Measurements from ENCODE around the gene NSMF.
A peak's percentile ranks its signal among the peaks of the same experiment; 100 is the strongest.

Gene NSMF

GRCh38 chr9:137447722-137448601, 11.2 kb downstream of the NSMF start:
- no peak for DNase-seq (ENCODE audit: low spot score)

DNA sequence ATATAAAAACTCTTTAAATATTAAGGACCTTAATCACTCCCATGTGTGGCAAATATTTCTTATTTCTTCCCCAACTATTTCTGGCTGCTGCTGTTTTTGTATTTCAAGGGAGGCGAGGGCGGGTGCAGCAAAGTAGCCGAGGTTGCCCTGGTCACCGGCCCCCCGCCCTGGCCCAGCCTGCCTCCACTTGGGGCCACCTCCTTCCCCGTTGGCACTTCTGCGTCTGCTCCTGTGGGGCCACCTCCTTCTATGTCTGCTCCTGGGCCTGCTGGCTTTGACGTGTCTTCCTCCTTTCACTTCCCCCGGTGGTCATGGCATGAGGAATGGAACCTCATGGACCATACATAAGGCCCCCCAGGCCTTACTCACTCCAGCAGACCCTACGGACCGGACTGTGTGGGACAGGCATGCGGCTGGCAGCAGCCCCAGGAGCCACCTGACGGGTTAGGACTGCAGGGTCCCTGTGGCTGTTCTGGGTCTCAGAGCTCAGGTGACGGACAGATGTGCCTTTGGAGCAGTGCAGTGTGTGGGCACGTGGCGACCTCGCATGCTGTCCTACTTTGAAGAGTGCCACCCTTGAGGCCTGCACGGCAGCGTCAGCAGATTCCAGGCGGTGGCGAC, 12.2 kb downstream of the NSMF start:
- no peak for DNase-seq (ENCODE audit: low spot score)

GRCh38 chr9:137445930-137446431, 13.2 kb downstream of the NSMF start:
- no peak for DNase-seq (ENCODE audit: low spot score)

- DNase-seq (ENCODE audit: low spot score) = peak; percentile 81
Measured at GRCh38 chr9:137445275-137445807, 13.8 kb downstream of the NSMF start.

DNA sequence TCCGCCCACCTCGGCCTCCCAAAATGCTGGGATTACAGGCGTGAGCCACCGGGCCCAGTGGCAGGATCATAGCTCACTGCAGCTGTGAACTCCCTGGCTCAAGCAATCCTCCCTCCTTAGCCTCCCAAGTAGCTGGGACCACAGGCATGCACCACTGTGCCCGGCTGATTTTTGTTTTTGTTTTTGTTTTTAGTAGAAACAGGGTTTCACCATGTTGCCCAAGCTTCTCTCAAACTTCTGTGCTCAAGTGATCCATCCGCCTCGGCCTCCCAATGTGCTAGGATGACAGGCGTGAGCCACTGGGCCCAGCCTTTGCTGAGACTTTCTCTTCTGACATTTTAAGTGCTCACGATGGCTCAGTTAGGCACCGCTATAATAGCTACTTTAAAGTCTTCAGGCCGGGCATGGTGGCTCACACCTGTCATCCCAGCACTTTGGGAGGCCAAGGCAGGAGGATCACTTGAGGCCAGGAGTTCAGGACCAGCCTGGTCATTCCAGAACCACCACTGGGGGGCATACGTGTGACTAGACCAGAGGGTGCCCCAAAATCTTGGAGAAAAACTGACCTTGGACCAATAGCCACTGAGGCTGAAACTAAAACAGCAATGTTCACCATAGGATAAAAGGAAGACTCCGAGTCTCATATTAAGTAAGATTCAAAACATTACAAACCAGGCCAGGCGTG, 14.9 kb downstream of the NSMF start:
- DNase-seq (ENCODE audit: low spot score) = no peak

- DNase-seq (ENCODE audit: low spot score) = no peak
Measured at GRCh38 chr9:137441935-137442321, 17.2 kb downstream of the NSMF start.

DNA sequence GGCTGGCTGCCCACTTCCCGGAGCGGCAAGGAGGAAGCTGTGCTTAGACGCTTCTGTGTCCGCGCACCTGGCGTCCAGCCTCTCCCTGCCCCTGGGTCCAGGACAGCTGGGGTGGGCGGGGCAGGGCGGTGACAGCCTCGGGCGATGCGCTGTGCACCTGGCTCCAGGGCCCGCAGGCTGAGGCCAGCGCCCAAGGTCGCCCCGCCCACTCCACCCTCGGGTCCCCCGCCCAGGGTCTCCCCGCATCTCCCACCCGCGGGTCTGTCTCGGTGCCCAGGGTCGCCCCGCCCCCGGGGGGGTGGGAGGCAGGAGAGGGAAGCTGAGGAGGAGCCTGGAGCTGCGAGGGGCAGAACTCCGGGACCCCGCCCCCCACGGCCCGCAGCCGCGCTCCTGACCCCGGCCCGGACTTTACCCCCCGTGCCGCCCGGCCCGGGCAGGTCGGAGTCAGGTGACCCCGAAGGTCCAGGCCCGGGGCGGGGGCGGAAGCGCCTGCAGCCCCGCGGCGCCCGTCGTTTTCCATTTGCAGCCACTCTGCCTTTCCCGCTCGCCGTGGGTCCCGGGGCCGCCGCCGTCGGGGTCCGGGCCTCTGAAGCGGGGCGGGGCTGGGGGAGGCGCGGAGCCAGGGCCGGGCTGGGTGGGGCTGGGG, 17.7 kb downstream of the NSMF start, which contains the start of gene ENTPD8:
TSS of gene ENTPD8 (minus strand) at position 69 of the 646 bp plus-strand sequence. CDS start 3,072 bp downstream, outside the sequence.
- DNase-seq (ENCODE audit: low spot score) = no peak

- no peak for DNase-seq (ENCODE audit: low spot score)
Measured at GRCh38 chr9:137439158-137439714, 19.9 kb downstream of the NSMF start.

DNA sequence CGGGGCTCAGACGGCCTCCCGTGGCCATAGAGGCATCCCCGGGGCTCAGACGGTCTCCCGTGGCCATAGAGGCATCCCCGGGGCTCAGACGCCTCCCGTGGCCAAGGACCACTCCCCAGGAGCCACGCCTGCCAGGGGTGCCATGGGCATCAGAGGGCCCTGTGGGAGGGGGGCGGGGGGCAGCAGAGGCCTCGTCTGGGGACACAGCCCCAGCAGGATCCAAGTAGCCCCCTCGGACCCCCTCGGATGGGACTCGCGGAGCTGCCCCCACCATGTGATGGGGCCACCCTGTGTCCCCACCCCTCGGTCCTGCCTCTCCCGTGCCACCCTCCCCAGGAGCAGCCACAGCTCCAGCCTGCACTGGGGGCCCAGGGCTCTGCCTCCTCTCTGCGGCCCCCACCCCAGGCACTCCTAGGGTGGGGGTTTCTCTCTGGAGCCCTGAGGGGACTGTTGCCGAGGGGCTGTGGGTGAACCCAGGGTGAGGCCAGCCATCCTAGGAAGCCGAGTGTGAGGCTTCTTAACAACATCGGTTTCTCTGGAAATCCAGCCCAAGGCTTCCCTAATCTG, 20.5 kb downstream of the NSMF start:
- no peak for DNase-seq (ENCODE audit: low spot score)

- no peak for DNase-seq (ENCODE audit: low spot score)
Measured at GRCh38 chr9:137437691-137438590, 21.2 kb downstream of the NSMF start.

GRCh38 chr9:137436761-137437600, 22.2 kb downstream of the NSMF start:
- DNase-seq (ENCODE audit: low spot score) = no peak

GRCh38 chr9:137435980-137436760, 23.0 kb downstream of the NSMF start:
- DNase-seq (ENCODE audit: low spot score) = no peak

- no peak for DNase-seq (ENCODE audit: low spot score)
Measured at GRCh38 chr9:137435381-137435891, 23.7 kb downstream of the NSMF start.

GRCh38 chr9:137434498-137435380, 24.4 kb downstream of the NSMF start:
- DNase-seq (ENCODE audit: low spot score) = no peak

- DNase-seq (ENCODE audit: low spot score) = no peak
Measured at GRCh38 chr9:137433916-137434431, 25.2 kb downstream of the NSMF start.

GRCh38 chr9:137433349-137433915, 25.7 kb downstream of the NSMF start:
- DNase-seq (ENCODE audit: low spot score) = no peak
